ENCODE measurements around the gene ALOX12.

- TF ChIP-seq, protein P1, sequence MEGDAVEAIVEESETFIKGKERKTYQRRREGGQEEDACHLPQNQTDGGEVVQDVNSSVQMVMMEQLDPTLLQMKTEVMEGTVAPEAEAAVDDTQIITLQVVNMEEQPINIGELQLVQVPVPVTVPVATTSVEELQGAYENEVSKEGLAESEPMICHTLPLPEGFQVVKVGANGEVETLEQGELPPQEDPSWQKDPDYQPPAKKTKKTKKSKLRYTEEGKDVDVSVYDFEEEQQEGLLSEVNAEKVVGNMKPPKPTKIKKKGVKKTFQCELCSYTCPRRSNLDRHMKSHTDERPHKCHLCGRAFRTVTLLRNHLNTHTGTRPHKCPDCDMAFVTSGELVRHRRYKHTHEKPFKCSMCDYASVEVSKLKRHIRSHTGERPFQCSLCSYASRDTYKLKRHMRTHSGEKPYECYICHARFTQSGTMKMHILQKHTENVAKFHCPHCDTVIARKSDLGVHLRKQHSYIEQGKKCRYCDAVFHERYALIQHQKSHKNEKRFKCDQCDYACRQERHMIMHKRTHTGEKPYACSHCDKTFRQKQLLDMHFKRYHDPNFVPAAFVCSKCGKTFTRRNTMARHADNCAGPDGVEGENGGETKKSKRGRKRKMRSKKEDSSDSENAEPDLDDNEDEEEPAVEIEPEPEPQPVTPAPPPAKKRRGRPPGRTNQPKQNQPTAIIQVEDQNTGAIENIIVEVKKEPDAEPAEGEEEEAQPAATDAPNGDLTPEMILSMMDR (IDR thresholded peaks at IDR 0.05 in 2 of 3, conservative IDR thresholded peaks at IDR 0.05 in 1 of 3; ENCODE audit: borderline replicate concordance in 1 of 3, insufficient read depth in 1 of 3, low read depth in 2 of 3, low read length in 2 of 3) = no peak
- TF ChIP-seq YY1 (IDR thresholded peaks at IDR 0.05; ENCODE audit: extremely low read depth, insufficient replicate concordance, low read depth, low read length) = no peak
Observed at GRCh38 chr17:7017827-7018200, 22.0 kb downstream of the ALOX12 start.

Data from HCT116 (cell line).